ENCODE data around the gene CYP27C1.
"Not testable (repeated sequence)": the region's sequence is repeated elsewhere in the genome, so short reads cannot be mapped to it uniquely, and the experiment has no call there.

Gene CYP27C1

DNA sequence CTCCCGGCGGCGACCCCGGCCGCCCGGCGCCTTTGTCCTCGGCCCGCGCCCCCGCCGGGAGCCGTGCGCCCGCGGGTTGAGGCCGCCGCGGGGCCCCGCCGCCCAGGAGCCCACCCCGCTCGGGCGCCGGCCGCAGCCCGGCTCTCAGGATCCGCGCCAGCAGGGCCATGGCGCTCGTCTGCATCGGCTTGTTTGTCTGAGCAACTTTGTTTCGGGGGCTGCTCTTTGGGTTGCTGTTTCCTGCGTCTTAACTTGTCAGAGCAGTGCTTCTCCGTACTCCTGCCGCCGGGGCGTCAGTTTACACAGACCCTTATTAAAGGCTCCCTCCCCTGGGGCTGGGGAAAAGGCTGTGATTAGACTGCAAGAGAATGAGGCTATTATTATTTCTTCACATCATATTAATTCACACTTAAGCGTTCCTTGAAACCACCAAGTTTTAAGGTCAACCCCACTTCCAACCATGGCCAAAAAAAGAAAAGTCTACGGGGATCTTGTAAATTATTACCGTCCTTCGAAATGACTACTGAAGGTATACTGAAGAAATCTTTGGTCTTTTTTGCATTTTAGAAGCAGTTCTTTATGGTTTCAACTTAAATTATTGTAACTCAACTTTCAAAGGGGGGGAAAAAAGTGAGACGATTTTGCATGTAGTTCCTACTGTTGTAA is at the start of gene CYP27C1:
Gene CYP27C1, minus strand, starts transcription at position 198 of the 666 bp plus-strand sequence. Its CDS starts 29 bp downstream, at position 169.
- no peak for DNase-seq

- no peak for DNase-seq
Measured at GRCh38 chr2:127261804-127262406, 41.8 kb upstream of the CYP27C1 start.

- no peak for DNase-seq
Measured at GRCh38 chr2:127259355-127259754, 39.3 kb upstream of the CYP27C1 start.

- no peak for DNase-seq
Measured at GRCh38 chr2:127256866-127257265, 36.8 kb upstream of the CYP27C1 start.

DNA sequence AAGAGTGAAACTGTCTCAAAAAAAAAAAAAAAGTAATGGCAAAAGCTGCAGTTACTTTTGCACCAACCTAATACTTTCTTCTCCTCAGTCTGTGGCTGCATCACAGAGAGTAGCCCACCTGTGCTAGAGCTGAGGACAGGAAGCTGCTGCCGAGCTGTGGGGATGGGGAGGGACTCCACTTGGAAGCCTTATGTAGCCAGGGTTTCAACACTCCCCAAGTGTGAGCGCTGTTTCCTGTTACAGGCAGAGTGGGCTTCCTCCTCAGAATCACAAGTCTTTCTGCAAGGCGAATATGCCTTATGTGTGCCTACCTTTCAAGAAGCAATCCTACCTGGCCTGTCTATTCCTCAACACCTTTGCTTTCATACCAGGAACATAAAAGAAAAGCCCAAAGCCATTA is 36.3 kb upstream of the CYP27C1 start:
- DNase-seq = no peak

DNA sequence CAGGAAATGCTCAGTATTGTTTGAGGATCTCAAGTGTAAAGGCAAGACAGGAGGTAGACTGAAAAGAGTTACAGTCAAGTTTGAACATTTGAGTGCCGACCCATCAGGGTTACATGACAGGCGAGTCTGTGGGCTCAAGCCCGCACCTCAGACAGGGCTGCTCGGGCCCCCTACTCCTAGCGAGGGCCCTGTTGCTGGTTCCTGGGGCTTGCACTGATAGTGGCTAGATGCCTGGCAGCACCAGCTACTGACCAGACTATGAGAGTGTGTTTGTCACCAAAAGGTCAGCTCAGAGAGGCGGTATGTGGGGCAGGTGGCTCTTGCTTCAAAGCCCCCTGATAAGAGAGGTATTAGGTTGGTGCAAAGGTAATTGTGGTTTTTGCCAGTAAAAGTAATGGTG is 35.6 kb upstream of the CYP27C1 start:
- DNase-seq = no peak

- DNase-seq = no peak
Measured at GRCh38 chr2:127255146-127255545, 35.0 kb upstream of the CYP27C1 start.

GRCh38 chr2:127254386-127254981 is 34.4 kb upstream of the CYP27C1 start:
- DNase-seq = no peak

- DNase-seq = not testable (repeated sequence)
Measured at GRCh38 chr2:127241184-127241583, 21.1 kb upstream of the CYP27C1 start.

DNA sequence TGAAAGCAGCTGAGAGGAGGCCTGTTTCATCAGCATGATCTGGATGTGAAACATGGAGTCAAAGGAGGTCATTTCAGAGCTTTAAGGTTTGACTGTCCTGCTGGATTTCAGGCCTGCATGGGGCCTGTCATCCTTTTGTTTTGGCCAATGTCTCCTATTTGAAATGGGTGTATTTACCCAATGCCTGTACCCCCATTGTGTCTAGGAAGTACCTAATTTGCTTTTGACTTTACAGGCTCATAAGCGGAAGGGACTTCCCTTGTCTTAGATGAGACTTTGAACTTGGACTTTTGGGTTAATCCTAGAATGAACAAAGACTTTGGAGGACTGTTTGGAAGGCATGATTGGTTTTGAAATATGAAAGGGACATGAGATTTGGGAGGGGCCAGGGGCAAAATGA is 19.3 kb upstream of the CYP27C1 start:
- no peak for DNase-seq

- not testable (repeated sequence) for DNase-seq
Measured at GRCh38 chr2:127237768-127238167, 17.7 kb upstream of the CYP27C1 start.

GRCh38 chr2:127235082-127235702 is 15.1 kb upstream of the CYP27C1 start:
- no peak for DNase-seq

DNA sequence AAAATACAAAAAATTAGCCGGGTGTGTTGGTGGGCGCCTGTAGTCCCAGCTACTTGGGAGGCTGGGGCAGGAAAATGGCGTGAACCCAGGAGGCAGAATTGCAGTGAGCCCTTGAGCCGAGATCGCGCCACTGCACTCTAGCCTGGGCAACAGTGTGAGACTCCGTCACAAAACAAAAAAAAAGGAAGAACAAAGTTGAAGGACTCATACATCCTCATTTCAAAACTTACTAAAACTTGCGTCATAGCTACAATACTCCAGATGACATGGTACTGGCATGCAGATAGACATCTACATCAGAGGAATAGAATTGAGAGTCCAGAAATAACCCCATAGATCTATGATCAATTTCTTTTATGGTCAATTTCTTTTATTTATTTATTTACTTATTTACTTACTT is 13.6 kb upstream of the CYP27C1 start:
- no peak for DNase-seq

GRCh38 chr2:127231130-127231865 is 11.2 kb upstream of the CYP27C1 start:
- DNase-seq = no peak

DNA sequence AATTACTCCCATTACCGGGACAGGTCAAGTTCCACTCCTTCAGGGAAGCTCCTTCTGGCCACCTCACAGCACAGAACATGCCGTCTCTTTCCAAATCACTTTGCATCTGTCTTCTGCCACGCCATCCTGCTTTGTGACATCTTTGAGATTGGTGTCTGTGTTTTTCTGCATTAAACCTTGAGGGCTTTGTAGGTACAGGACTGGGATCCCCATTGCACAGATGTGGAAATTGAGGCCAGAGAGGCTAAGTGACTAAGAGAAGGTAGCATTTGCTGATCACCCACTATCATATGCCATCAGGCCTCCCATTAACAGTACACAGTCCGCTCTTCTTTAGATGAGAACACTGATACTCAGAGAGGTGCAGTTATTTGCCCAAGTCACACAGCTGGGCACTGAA is 9.5 kb upstream of the CYP27C1 start:
- DNase-seq = no peak

GRCh38 chr2:127228102-127228501 is 8.0 kb upstream of the CYP27C1 start:
- no peak for DNase-seq

DNA sequence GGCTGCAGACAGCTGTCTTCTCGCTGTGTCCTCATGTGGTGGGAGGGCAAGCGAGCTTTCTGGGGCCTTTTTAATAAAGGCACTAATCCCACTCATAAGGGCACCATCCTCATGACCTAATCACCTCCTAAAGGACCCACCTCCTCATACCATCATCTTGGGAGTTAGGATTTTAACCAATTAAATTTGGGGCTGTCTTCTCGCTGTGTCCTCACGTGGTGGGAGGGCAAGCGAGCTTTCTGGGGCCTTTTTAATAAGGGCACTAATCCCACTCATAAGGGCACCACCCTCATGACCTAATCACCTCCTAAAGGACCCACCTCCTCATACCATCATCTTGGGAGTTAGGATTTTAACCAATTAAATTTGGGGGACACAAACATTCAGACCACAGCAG is 7.2 kb upstream of the CYP27C1 start:
- DNase-seq = not testable (repeated sequence)

DNA sequence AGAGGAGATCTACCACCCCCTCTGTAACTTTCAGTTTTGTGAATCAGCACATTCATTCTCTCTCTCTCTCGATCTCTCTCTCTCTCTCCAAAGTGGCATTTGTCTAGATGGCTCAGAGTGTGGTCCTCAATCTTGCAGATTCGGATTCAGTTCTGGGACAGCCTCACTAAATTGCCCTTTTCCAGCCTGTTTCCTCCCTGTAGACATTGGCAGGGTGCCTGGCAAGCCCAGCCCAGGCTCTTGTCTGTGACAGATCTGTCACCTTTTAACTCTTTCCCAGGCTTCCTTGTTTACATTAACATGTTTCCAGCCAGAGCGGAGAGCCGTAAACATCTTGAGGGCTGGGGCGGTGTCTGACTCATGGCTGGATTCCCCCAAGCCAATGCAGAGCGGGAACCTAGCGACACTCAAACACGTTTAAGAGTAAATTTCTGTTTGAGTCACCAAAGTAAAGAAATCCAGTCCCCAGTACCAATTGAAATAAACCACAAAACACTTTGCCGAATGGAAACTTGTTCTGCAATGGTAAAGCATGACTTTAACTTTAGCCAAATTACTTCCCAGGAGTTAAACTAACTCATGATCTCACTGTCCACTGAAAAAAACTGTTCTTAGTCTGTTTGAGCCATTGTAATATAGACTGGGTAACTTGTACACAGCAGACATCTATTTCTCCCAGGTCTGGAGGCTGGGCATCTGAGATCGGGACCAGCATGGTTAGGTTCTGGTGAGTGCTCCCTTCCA is 6.6 kb upstream of the CYP27C1 start:
- DNase-seq = peak; percentile 85

DNA sequence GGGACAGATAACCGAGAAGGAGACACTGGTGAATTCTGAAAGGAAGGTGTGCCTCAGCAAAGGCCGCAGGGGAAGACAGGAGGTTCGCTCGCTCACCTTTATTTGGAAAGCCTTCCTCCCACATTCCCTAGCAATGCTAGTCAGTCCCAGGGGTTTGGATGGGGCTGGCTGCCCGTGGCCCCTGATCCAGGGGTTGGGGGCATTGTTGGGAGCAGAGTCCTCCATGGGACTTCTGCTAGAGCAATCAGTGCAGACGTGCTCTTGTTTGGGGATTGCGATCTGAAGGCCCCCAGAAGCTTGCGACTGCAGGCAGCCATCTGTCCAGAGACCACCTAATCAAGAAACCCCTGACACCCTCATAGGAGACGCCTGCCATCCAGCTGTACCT is 6.0 kb upstream of the CYP27C1 start:
- no peak for DNase-seq

- no peak for DNase-seq
Measured at GRCh38 chr2:127225186-127225960, 5.3 kb upstream of the CYP27C1 start.

- DNase-seq = not testable (repeated sequence)
Measured at GRCh38 chr2:127224135-127224534, 4.0 kb upstream of the CYP27C1 start.

Data from DMS79 (cell line).